H1 (cell line): ENCODE results near the gene AHRR. TPM values are rescaled to one million over a fixed set of nuclear protein-coding genes. Genes with fewer than 3 reads are reported as not detected.

Experiments
- BRCA1 ChIP-seq: IDR thresholded peaks from 2 replicates; pipeline ENCODE4 v1.6.1; 2012; ENCODE audit warnings: low read depth, low read length, improper control_type of control experiment
- RXRA ChIP-seq: IDR thresholded peaks from 2 replicates; pipeline ENCODE4 v1.6.1; 2011; ENCODE audit warnings: low read depth, mild to moderate bottlenecking, low read length, moderate library complexity; ENCODE audit not compliant: insufficient read depth
- SAP30 ChIP-seq: fragments of 300-600 bp; sonication (generic); IDR thresholded peaks from 2 replicates; pipeline ENCODE4 v1.7.1; 2012; ENCODE audit warnings: low read length, moderate library complexity, mild to moderate bottlenecking, inconsistent platforms; ENCODE audit not compliant: insufficient read depth, insufficient replicate concordance
- SIN3A ChIP-seq, 2 experiments: IDR thresholded peaks in 1 of 2; conservative IDR thresholded peaks in 1 of 2; 2 replicates each; pipeline ENCODE4 v1.6.1; 2011 to 2012; ENCODE audit warnings: low read length in 2 of 2, improper control_type of control experiment in 1 of 2, low read depth in 1 of 2, mild to moderate bottlenecking in 1 of 2
- SP4 ChIP-seq: IDR thresholded peaks from 2 replicates; pipeline ENCODE4 v1.6.1; 2012; ENCODE audit warnings: low read length, inconsistent platforms
- TAF1 ChIP-seq: IDR thresholded peaks from 2 replicates; pipeline ENCODE4 v1.6.1; 2011; ENCODE audit warnings: mild to moderate bottlenecking, low read depth, low read length
- polyA plus RNA-seq, 7 experiments: library from polyadenylated mRNA; depleted of rRNA in 3 of 7; stranded (reverse) in 5 of 7; unstranded in 2 of 7; fragments of >200 nt in 5 of 7; fragments of 200-250 nt in 2 of 7; gene quantifications; 1 replicate in 5 of 7; 2 replicates in 1 of 7; 4 replicates in 1 of 7; pipeline versions ENCODE4 v1.2.1 to v1.2.3, GENCODE V29; 2011 to 2013; ENCODE audit warnings: missing spikeins in 2 of 7, mixed read lengths in 2 of 7
- total RNA-seq: library from RNA; stranded (reverse); fragmentation: NEBNext Ultra II Directional; extraction: Animal tissue kit (Norgen Biotek cat#: 25700); gene quantifications from 2 replicates; pipeline ENCODE4 v1.2.1, GENCODE V29; 2021

Gene AHRR
- total and polyA plus RNA-seq, 2 of the 8 experiments (the other 6 are each of a cell fraction or from before 2014, with no cell fraction given) = 0.41 to 0.80 TPM

DNA sequence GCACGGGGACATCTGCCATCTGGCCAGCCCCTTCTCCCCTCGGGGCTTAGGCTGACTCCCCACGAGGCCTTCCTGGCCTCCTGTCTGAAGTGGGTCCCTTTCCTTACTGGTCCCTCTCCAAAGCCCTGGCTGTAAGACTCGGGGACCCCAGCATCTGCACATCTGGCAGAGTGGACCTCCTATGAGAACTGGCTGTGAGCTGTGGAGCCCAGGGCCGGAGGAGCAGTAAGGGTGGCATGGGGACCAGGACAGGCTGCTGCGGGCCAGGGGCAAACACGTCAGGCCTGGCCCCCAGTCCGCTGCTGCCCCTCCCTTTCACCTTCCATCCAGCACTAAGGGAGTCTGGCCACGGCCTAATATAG lies 155.3 kb downstream of the AHRR start (continued):
- TF ChIP-seq BRCA1 = no peak
- TF ChIP-seq SP4 = no peak
- TF ChIP-seq SIN3A (conservative IDR thresholded peaks at IDR 0.05 in 1 of 2, IDR thresholded peaks at IDR 0.05 in 1 of 2; ENCODE audit: low read depth in 1 of 2, low read length in 2 of 2) = no peak
- no peak for TF ChIP-seq RXRA
- no peak for TF ChIP-seq SAP30
- TF ChIP-seq TAF1 = no peak
